Stimulated activated CD4-positive, alpha-beta T cell treated with anti-CD3 and anti-CD28 coated beads, TNF-alpha, amount 100 ng/mL, for 48 hours (primary cell): ENCODE results near the gene SYT7.
"Not testable (repeated sequence)": the region's sequence is repeated elsewhere in the genome, so short reads cannot be mapped to it uniquely, and the experiment has no call there.

Experiments
- DNase-seq, 3 donors: peaks; one replicate each; pipeline ENCODE4 v3.0.0-alpha.2; 2020; ENCODE audit warnings: low read depth in 3 of 3

Gene SYT7

DNA sequence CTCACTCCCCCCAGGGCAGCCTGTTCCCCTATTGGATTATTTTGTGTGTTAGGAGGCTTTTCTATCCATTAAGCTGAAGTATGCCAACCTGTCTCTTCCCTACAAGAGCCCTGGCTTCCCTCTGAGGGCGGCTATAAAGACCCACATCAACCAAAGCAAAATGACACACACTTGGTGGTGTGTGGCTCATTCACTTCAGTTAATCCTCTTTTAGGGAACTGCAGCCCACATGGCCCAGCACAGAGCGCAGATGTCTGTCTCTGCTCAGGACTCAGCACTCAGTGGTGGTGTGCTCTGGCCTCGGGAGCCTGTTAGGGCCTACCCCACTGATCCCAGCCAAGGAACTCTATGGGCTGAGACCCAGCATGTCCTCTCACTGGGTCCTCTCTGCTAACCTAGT, 104.5 kb downstream of the SYT7 start:
- DNase-seq, result no peak

DNA sequence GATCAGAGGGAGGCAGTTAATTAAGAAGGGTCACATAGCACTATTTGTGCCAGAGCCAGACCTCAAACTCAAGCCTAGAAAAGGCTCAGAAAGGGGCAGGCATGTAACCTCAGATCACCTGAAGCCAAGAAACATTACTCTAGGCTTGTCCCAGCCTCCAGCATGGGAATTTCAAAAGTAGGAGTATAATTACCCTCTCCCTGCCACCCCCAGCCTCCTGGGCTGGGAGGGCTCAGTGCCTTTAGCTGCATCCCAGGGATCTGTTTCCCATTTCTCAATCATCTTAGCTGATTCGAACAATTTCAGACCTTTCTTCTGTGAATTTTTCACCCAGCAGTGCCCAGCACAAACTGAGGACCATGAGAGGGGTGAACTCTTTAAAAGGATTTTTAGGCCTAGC, 105.4 kb downstream of the SYT7 start:
- DNase-seq, result no peak

GRCh38 chr11:61474013-61474643, 106.7 kb downstream of the SYT7 start:
- no peak for DNase-seq

DNA sequence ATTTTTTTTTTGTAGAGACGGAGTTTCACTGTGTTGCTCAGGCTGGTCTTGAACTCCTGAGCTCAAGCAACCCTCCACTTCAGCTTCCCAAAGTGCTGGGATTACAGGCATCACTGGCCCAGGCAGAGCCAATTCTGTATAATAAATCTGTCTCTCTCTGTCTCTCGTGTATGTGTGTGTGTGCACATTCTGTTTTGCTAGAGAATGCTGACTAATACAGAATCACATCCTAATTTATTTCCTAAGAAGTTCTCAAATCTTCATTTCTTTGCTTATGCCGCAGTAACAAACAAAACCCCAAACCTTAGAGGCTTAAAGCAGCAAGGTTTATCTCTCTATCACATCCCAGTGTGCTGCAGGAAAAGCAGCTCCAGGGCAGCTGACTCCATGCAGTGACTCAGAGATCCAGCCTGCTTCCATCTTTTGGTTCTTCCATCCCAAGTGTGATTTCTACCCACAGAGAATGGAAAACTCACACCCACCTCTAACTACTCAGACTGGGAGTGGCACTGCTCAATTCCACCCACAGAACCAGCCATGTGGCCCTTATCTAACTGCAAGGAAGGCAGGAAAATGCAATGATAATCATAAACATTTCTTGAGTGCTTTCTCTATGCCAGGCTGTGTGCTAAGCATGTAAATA, 107.4 kb downstream of the SYT7 start:
- DNase-seq, result no peak

- DNase-seq, result no peak
Observed at GRCh38 chr11:61472868-61473267, 108.0 kb downstream of the SYT7 start.

GRCh38 chr11:61472282-61472681, 108.6 kb downstream of the SYT7 start:
- DNase-seq, result no peak

DNA sequence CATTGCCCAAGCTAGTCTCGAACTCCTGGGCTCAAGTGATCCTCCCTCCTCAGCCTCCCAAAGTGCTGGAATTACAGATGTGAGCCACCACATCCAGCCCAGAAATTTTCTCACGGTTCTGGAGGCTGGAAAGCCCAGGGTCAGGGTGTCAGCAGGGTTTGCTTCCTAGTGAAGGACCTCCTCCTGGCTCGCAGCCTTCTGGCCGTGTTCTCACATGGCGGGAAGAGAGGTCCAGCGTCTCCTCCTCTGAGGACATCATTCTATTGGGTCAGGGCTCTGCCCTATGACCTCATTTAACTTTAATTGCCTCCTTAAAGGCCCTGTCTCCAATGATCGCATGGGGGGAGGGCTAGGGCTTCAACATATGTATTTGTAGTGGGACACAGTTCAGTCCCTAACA, 112.9 kb downstream of the SYT7 start:
- no peak for DNase-seq

GRCh38 chr11:61467602-61468001, 113.3 kb downstream of the SYT7 start:
- DNase-seq, result not testable (repeated sequence)
